Upper lobe of left lung (tissue), 6 donors: Measurements from ENCODE around the gene VWA5B2. TPM values are rescaled to one million over a fixed set of nuclear protein-coding genes. Genes with fewer than 3 reads are reported as not detected.

Experiments
- ATAC-seq, 2 donors: fragments of 200-7000 bp; cut with Tn5 transposase; one replicate each; pipeline ENCODE4 v1.9.1; 2022; ENCODE audit warnings: mild to moderate bottlenecking in 2 of 2, moderate library complexity in 2 of 2; ENCODE audit not compliant: low FRiP score in 2 of 2
- DNase-seq, 2 donors: peaks; one replicate each; pipeline ENCODE4 v3.0.0-alpha.2; 2019 to 2020
- H3K27ac ChIP-seq, 4 donors: fragments of 200-600 bp; sonication (generic); one replicate each; pipeline ENCODE4 v1.5.1; 2016 to 2019
- H3K27me3 ChIP-seq, 4 donors: fragments of 200-600 bp; sonication (generic); one replicate each; pipeline ENCODE4 v1.5.1; 2017 to 2019
- H3K36me3 ChIP-seq, 4 donors: fragments of 200-600 bp; sonication (generic); one replicate each; pipeline ENCODE4 v1.5.1; 2016 to 2019
- H3K4me1 ChIP-seq, 4 donors: fragments of 200-600 bp; sonication (generic); one replicate each; pipeline ENCODE4 v1.5.1; 2018 to 2019
- H3K4me3 ChIP-seq, 4 donors: fragments of 200-600 bp; sonication (generic); one replicate each; pipeline ENCODE4 v1.5.1; 2017 to 2019; ENCODE audit warnings: mild to moderate bottlenecking in 2 of 4, moderate library complexity in 1 of 4
- H3K9me3 ChIP-seq, 4 donors: fragments of 200-600 bp; sonication (generic); one replicate each; pipeline ENCODE4 v1.5.1; 2018 to 2019
- EP300 ChIP-seq, 4 donors: sonication (generic); formaldehyde crosslinking; IDR thresholded peaks; one replicate each; pipeline ENCODE4 v1.5.1; 2017; ENCODE audit warnings: antibody characterized with exemption in 4 of 4, control low read depth in 2 of 4
- POLR2A ChIP-seq, 4 donors: fragments of 450-650 bp; IDR thresholded peaks; one replicate each; pipeline ENCODE4 v1.5.1; 2016 to 2017; ENCODE audit warnings: antibody characterized with exemption in 4 of 4, mild to moderate bottlenecking in 2 of 4
- POLR2AphosphoS5 ChIP-seq, 2 donors: sonication (generic); formaldehyde crosslinking; IDR thresholded peaks; one replicate each; pipeline ENCODE4 v1.5.1; 2017; ENCODE audit warnings: antibody characterized with exemption in 2 of 2
- WGBS, 2 donors: methylation state at CpG; one replicate each; pipeline ENCODE4 v1.1.5; 2017 to 2018; 5-methylcytosine and 5-hydroxymethylcytosine counted together
- total RNA-seq, 6 donors: library from RNA; depleted of rRNA in 4 of 6; stranded (reverse); fragments of >200 nt in 4 of 6; gene quantifications; one replicate each; pipeline versions ENCODE4 v1.1.0 to v1.2.1, GENCODE V29; 2016 to 2021
- TF ChIP-seq, protein P1 (sequence below), 6 experiments: fragments of 450-650 bp in 4 of 6; fragments of 200-600 bp in 2 of 6; sonication (generic) in 2 of 6; IDR thresholded peaks; one replicate each; pipeline ENCODE4 v1.5.1; 2016 to 2019; ENCODE audit warnings: antibody characterized with exemption in 6 of 6
- donor health status: DM: no; HTN: no; CAD: no; lungs with moderate emphysema.
- donor health status: DM: no; HTN: yes; CAD: no; lungs with severe emphysema.

The VWA5B2 gene
- total RNA-seq, 6 donors from 2014 or later: 0.17 to 1.2 (median 0.51) TPM; not detected in 1

DNA sequence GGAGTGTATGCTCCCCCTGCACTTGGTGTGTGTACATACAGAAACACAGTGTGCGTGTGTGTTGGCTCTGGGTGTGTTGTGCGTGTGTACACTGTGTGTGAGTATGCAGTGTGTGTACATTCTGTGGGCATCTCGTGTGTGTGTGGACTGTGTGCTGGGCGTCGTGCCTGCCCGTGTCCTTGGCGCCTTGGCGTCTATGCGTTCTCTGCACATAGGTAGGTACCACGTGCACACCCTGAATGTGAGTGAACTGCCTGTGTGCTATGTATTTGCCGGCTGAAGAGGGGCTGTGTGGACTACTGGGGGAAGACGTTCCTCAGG is 46.0 kb downstream of the VWA5B2 start:
- Histone ChIP-seq H3K27ac (no peak overlapping the region), H3K4me3 (no peak overlapping the region), H3K27me3 (peaks cover 0 to 24% (median 11%) of the 10 kb centered on the region in 4 donors), H3K4me1 (peaks cover 0 to 8% (median 1%) of the 10 kb centered on the region in 4 donors), H3K36me3 (no peaks in the 10 kb centered on the region), H3K9me3 (no peaks in the 10 kb centered on the region)
- ATAC-seq (no peak), DNase-seq (no peak)
- 68% methylated on average over 12 of the region's 12 CpGs for WGBS, 2 donors
- TF ChIP-seq EP300 (IDR thresholded peaks at IDR 0.05) (no peak), POLR2A (IDR thresholded peaks at IDR 0.05) (no peak), POLR2AphosphoS5 (IDR thresholded peaks at IDR 0.05) (no peak)
- TF ChIP-seq, protein P1, sequence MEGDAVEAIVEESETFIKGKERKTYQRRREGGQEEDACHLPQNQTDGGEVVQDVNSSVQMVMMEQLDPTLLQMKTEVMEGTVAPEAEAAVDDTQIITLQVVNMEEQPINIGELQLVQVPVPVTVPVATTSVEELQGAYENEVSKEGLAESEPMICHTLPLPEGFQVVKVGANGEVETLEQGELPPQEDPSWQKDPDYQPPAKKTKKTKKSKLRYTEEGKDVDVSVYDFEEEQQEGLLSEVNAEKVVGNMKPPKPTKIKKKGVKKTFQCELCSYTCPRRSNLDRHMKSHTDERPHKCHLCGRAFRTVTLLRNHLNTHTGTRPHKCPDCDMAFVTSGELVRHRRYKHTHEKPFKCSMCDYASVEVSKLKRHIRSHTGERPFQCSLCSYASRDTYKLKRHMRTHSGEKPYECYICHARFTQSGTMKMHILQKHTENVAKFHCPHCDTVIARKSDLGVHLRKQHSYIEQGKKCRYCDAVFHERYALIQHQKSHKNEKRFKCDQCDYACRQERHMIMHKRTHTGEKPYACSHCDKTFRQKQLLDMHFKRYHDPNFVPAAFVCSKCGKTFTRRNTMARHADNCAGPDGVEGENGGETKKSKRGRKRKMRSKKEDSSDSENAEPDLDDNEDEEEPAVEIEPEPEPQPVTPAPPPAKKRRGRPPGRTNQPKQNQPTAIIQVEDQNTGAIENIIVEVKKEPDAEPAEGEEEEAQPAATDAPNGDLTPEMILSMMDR (IDR thresholded peaks at IDR 0.05): no peak

DNA sequence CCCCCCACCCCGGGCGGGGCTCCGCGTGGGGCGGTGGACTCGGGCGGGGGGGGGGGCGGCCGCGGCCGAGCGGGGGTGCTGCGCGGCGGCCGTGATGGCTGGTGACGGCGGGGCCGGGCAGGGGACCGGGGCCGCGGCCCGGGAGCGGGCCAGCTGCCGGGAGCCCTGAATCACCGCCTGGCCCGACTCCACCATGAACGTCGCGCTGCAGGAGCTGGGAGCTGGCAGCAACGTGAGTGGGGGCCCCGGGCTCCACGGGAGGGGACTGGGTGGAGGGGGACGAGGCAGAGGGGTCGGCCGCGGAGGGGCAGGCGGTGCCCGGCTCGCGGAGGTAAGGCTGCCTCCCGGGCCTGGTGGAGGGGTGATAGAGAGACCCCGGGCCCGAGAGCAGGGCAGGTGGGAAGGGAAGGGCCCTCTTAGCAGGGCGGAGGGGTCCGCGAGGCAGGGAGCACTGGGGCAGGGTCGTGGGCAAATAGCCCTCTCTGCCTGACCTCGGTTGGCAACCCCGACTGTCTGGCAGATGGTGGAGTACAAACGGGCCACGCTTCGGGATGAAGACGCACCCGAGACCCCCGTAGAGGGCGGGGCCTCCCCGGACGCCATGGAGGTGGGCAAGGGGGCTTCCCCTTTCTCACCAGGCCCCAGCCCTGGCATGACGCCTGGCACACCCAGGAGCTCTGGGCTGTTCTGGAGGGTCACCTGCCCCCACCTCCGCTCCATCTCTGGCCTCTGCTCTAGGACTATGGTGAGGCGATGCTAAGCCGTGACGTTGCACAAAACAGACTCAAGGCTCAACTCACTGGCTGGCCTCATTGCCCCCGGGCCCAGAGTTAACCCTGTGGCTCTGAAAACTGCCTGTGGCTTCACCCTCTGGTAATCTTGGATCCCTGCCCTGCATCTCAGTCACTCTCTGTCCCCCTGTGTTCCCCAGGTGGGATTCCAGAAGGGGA is 46.9 kb downstream of the VWA5B2 start, which contains the start of gene ECE2:
ECE2 (plus strand) TSS at position 62 of the 950 bp plus-strand sequence; CDS start at position 194, 132 bp downstream.
- Histone ChIP-seq H3K9me3 (no peaks in the 10 kb centered on the region), H3K4me1 (peaks cover 0 to 8% (median 1%) of the 10 kb centered on the region in 4 donors), H3K36me3 (no peaks in the 10 kb centered on the region), H3K4me3 (no peak within 1 kb of the TSS), H3K27ac (no peak within 1 kb of the TSS), H3K27me3 (peaks cover 0 to 24% (median 11%) of the 10 kb centered on the region in 4 donors)
- WGBS, 2 donors: 14 to 20% methylated on average over 2 to 57 of the region's 65 CpGs
- no peak for TF ChIP-seq POLR2A (IDR thresholded peaks at IDR 0.05)
- TF ChIP-seq POLR2AphosphoS5 (IDR thresholded peaks at IDR 0.05): no peak
- no peak for TF ChIP-seq EP300 (IDR thresholded peaks at IDR 0.05)
- TF ChIP-seq, protein P1 (IDR thresholded peaks at IDR 0.05): no peak
- ATAC-seq (peak in 1 of 2 donors; percentile 28), DNase-seq (peak in 1 of 2 donors; percentile 64)

DNA sequence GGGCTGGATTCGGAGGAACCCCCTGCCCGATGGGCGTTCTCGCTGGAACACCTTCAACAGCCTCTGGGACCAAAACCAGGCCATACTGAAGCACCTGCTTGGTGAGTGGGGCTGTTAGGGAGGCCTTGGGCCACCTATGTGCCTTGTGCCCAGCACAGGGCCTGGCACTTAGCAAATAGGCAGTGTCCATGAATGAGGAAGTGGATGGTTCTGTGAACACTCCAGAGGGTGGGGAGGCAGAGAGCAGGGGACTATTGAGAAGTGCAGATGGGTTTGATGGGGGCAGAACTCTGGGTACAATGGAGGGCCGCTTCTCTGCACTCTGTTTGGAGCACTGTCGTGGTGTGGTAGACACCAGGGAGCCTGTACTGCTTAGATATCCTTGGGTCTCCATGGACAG is 48.0 kb downstream of the VWA5B2 start:
- H3K4me3 ChIP-seq: no peak overlapping the region
- H3K27me3 ChIP-seq: peaks cover 0 to 24% (median 11%) of the 10 kb centered on the region in 4 donors
- H3K4me1 ChIP-seq: peaks cover 0 to 8% (median 1%) of the 10 kb centered on the region in 4 donors
- no peak overlapping the region for H3K27ac ChIP-seq
- H3K9me3 ChIP-seq: no peaks in the 10 kb centered on the region
- no peaks in the 10 kb centered on the region for H3K36me3 ChIP-seq
- ATAC-seq (peak in 1 of 2 donors; percentile 23), DNase-seq (no peak)
- WGBS, 2 donors: 88 to 91% methylated on average over 6 of the region's 6 CpGs
- no peak for TF ChIP-seq POLR2AphosphoS5 (IDR thresholded peaks at IDR 0.05)
- TF ChIP-seq, protein P1 (IDR thresholded peaks at IDR 0.05): no peak
- no peak for TF ChIP-seq EP300 (IDR thresholded peaks at IDR 0.05)
- no peak for TF ChIP-seq POLR2A (IDR thresholded peaks at IDR 0.05)

DNA sequence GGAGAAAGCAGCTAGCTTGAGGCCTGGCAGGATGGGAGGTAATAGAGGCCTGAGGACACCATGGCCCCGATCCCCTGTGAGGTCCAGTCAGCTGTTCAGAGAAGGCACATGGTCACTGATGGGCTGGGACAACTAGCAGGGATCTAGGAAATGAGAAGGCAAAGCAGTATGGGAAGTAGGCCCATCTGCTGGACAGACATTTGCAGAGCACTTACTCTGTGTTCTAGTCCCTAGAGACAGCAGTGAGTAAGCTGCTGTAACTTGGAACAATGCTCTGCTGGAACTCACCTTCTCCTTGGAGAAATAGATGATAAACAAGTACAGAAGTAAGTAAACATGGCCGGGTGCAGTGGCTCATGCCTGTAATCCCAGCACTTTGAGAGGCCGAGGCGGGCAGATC is 53.6 kb downstream of the VWA5B2 start:
- TF ChIP-seq EP300 (IDR thresholded peaks at IDR 0.05) (no peak), POLR2A (IDR thresholded peaks at IDR 0.05) (no peak), POLR2AphosphoS5 (IDR thresholded peaks at IDR 0.05) (no peak)
- TF ChIP-seq, protein P1 (IDR thresholded peaks at IDR 0.05): no peak
- no peaks in the 10 kb centered on the region for H3K27me3 ChIP-seq
- ATAC-seq (no peak), DNase-seq (no peak)
- WGBS, 2 donors: 82 to 95% methylated on average over 4 of the region's 4 CpGs
- no peaks in the 10 kb centered on the region for H3K9me3 ChIP-seq
- H3K4me3 ChIP-seq: no peak overlapping the region
- no peak overlapping the region for H3K27ac ChIP-seq
- H3K36me3 ChIP-seq: no peaks in the 10 kb centered on the region
- H3K4me1 ChIP-seq: no peaks in the 10 kb centered on the region
